Activated T-cell treated with anti-CD3 and anti-CD28 coated beads, Interleukin-2, amount 50 U/mL, for 4 hours (primary cell): ENCODE measurements around the gene IL1RAP. TPM values are rescaled to one million over a fixed set of nuclear protein-coding genes. Genes with fewer than 3 reads are reported as not detected.

Experiments used
- ATAC-seq, 2 donors: fragments of 200-7000 bp; cut with Tn5 transposase; one replicate each; pipeline ENCODE4 v1.10.0; 2021
- DNase-seq: peaks from one replicate; pipeline ENCODE4 v3.0.0-alpha.2; 2020
- H3K27me3 Mint-ChIP-seq: one replicate; pipeline ENCODE4 v1.8.0; 2021; ENCODE audit warnings: low read depth, mixed read lengths
- H3K36me3 Mint-ChIP-seq: one replicate; pipeline ENCODE4 v1.8.0; 2022; ENCODE audit warnings: mixed read lengths; ENCODE audit not compliant: insufficient read depth
- H3K4me1 Mint-ChIP-seq: one replicate; pipeline ENCODE4 v1.8.0; 2021; ENCODE audit warnings: low read depth, mixed read lengths
- H3K4me3 Mint-ChIP-seq: one replicate; pipeline ENCODE4 v1.8.0; 2021; ENCODE audit warnings: mild to moderate bottlenecking, moderate library complexity, mixed read lengths
- H3K9me3 Mint-ChIP-seq: one replicate; pipeline ENCODE4 v1.8.0; 2021; ENCODE audit warnings: mixed read lengths
- total RNA-seq, 3 donors: library from RNA; stranded (reverse); gene quantifications; one replicate each; pipeline ENCODE4 v1.2.1, GENCODE V29; 2021

The IL1RAP gene
- total RNA-seq, 3 donors from 2014 or later: 10.2 to 15.3 (median 13.8) TPM

DNA sequence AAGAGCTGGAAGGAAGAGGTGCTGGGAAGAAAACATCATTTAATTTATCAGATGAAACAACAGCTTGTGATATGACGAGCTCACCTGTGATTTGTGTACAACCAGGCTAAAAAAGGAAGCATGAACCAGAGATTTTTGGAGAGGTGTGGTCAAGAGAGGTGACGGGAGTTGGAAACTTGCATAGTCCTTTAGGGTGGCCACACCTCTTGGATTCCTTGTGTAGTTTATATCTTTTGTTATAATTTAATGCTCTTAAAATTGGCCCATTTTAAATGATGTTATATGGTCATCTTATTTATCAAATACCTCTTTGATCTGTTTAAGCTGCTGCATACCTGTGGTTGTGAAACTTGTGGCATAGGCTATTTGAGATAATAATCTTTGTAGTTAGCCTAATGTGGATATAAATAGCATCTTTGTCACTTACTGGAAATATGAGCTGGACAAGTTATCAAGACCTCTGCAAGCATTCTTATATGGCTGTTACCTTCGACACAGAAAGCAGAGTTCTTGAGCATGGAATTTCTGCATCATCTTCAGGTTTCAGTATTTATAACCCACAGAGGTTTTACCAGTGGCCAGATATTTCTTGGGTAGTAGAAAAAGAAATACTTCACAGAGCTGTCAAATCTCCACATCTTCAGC lies 49.1 kb downstream of the IL1RAP start:
- Mint-ChIP-seq H3K4me3 (no peak overlapping the region), H3K9me3 (peaks cover 4% of the 10 kb centered on the region), H3K36me3 (peaks cover 37% of the 10 kb centered on the region), H3K27me3 (no peaks in the 10 kb centered on the region), H3K4me1 (peaks cover 32% of the 10 kb centered on the region)
- no peak for DNase-seq
- ATAC-seq: peak in 1 of 2 donors; percentile 42

DNA sequence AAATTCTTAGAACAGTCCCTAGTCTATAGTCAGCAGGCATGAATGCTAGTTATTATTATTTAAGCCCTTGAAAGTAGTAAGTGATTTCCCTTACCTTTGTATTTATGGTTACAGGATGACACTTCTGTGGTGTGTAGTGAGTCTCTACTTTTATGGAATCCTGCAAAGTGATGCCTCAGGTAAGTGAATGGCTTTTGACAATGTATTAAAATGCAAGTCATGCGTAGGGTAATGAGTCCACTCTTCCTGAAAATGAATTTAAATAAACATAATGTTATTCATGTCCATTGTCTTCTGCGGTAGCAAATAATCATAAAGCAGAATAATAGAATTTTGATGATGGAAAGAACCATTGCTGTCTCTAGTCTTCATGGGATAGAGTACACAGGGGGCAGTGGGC lies 50.3 kb downstream of the IL1RAP start:
- no peak overlapping the region for H3K4me3 Mint-ChIP-seq
- peaks cover 30% of the 10 kb centered on the region for H3K36me3 Mint-ChIP-seq
- peaks cover 30% of the 10 kb centered on the region for H3K4me1 Mint-ChIP-seq
- H3K9me3 Mint-ChIP-seq: peaks cover 4% of the 10 kb centered on the region
- no peaks in the 10 kb centered on the region for H3K27me3 Mint-ChIP-seq
- ATAC-seq (no peak), DNase-seq (no peak)

- peaks cover 4% of the 10 kb centered on the region for H3K9me3 Mint-ChIP-seq
- no peak overlapping the region for H3K4me3 Mint-ChIP-seq
- DNase-seq (peak; percentile 10), ATAC-seq (peak; percentile 85 to 92)
- H3K27me3 Mint-ChIP-seq: no peaks in the 10 kb centered on the region
- H3K36me3 Mint-ChIP-seq: peaks cover 33% of the 10 kb centered on the region
- peaks cover 33% of the 10 kb centered on the region for H3K4me1 Mint-ChIP-seq
Measured at GRCh38 chr3:190566043-190566933, 52.4 kb downstream of the IL1RAP start.

DNA sequence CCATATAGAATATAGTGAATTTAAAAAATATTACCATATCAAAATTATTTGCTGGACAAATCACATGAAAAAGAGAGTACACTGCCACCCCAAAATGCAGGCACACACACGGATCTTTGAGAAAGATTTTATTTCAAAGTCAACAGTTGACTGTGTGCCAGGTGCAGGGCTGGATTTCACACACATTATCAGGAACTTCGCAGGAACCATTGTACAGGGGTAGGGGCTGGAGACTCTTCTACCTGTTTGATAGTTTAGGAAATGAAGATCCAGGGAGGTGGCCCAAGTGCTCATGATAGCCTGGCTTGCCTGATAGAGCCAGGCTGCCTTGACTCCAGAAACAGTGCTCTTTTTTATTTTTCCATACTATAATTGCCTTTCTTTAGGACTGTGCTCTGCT lies 54.2 kb downstream of the IL1RAP start:
- Mint-ChIP-seq H3K27me3 (no peaks in the 10 kb centered on the region), H3K36me3 (peaks cover 30% of the 10 kb centered on the region), H3K9me3 (peaks cover 4% of the 10 kb centered on the region), H3K4me1 (peaks cover 26% of the 10 kb centered on the region), H3K4me3 (no peak overlapping the region)
- DNase-seq: no peak
- no peak for ATAC-seq

DNA sequence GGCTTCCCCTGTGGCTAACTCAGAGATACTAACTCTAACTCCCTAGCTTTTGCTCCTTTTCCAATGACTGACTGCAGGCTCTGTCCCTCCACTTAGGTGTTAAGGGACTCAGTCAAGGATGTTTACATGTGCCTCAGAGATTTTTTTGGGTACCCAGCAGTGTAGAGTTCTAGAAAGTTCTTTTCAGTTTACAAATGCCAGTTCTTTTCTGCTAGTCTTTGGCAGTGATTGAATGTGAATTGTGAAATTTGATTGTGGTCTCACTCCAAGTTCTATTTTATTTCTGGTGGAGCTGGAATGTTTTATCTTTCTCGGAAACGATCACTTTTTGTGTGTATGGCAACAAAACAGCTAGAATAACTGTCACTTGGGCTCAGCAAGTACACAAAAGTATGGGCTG lies 60.6 kb downstream of the IL1RAP start:
- Mint-ChIP-seq H3K4me3 (no peak overlapping the region), H3K27me3 (no peaks in the 10 kb centered on the region), H3K4me1 (peaks cover 7% of the 10 kb centered on the region), H3K9me3 (peaks cover 5% of the 10 kb centered on the region), H3K36me3 (peaks cover 20% of the 10 kb centered on the region)
- DNase-seq (no peak), ATAC-seq (no peak)

DNA sequence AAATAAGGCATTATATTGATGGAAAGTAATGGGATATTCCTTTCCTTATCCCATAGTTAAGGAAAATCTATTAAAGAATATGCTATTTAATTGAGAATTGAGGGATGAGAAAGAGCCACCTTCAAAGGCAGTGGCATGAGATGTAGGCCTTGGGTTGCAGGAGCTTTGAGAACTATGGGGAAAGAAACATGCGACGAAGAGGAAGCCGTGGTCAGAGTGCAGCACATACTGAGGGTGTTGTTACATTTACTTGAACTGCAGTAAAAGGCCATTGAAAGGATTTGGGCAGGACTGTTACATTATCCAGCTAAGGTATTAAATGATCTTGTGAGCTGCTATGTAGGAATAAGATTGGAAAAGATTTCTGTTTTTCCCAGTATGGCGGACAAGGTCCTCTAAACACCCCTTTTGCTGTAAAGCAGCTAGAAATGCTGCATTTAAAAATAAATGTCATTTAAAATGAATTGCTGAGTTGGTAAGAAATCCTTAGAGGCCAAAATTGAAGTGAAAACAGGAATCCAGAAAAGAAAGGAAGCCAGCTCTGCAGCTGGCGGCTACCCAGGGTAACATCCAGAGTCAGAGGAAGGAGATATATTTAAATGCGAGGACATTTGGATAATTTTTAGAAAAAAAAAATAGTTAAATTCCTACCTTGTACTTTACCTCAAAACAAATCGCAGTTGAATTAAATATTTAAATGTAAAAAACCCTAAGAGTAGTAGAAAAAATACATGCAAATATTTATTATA lies 61.7 kb downstream of the IL1RAP start:
- ATAC-seq (no peak), DNase-seq (no peak)
- no peak overlapping the region for H3K4me3 Mint-ChIP-seq
- H3K9me3 Mint-ChIP-seq: peaks cover 5% of the 10 kb centered on the region
- H3K36me3 Mint-ChIP-seq: peaks cover 18% of the 10 kb centered on the region
- peaks cover 6% of the 10 kb centered on the region for H3K4me1 Mint-ChIP-seq
- no peaks in the 10 kb centered on the region for H3K27me3 Mint-ChIP-seq

DNA sequence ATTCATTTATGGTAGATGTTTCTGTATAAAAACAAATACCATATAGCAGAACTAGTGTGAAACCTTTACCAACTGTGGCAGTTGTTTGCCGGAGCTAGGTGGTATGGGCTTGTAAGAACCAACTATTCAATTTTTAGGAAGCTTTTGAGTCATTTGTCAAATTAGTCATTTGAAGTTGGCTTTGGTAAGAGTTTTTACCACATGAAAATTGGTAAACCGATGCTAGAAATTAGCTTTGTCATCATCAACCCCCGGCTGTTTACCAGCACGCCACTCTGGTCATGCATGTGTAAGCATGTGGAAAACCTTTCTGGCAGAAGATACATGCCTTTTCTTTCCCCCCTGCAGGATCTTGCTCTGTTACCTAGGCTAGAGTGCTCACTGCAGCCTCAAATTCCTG lies 63.3 kb downstream of the IL1RAP start:
- Mint-ChIP-seq H3K36me3 (peaks cover 15% of the 10 kb centered on the region), H3K27me3 (no peaks in the 10 kb centered on the region), H3K9me3 (peaks cover 5% of the 10 kb centered on the region), H3K4me3 (no peak overlapping the region), H3K4me1 (peaks cover 6% of the 10 kb centered on the region)
- DNase-seq (no peak), ATAC-seq (peak; percentile 61 to 81)

DNA sequence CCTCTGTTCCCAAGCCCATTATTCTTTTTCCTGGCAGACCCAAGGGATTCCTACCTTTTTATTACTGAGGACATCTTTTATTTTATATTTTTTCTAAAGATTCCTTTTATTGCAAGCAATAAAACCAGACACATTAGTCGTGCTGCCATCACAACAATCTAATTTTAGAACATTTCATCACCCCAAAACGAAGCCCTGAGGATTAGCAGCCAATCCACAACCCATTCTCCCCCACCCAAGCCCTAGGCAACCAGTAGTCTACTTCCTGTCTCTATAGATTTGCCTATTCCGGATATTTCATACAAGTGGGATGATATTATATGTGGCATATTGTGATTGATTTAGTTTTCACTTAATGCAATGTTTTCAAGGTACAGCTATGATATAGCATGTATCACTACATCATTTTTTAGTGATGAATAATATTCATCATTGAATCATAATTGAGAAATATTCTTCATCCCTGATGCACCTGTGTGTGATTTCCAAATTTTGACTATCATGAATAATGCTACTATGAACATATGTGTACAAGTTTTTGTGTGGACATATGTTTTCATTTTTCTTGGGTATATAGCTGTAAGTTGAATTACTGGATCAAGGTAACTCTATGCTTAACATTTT lies 65.7 kb downstream of the IL1RAP start:
- Mint-ChIP-seq H3K4me3 (no peak overlapping the region), H3K27me3 (no peaks in the 10 kb centered on the region), H3K36me3 (peaks cover 16% of the 10 kb centered on the region), H3K4me1 (peaks cover 7% of the 10 kb centered on the region), H3K9me3 (peaks cover 5% of the 10 kb centered on the region)
- DNase-seq (no peak), ATAC-seq (no peak)

- peaks cover 8% of the 10 kb centered on the region for H3K4me1 Mint-ChIP-seq
- DNase-seq (no peak), ATAC-seq (no peak)
- H3K9me3 Mint-ChIP-seq: peaks cover 4% of the 10 kb centered on the region
- H3K4me3 Mint-ChIP-seq: no peak overlapping the region
- H3K36me3 Mint-ChIP-seq: peaks cover 11% of the 10 kb centered on the region
- H3K27me3 Mint-ChIP-seq: no peaks in the 10 kb centered on the region
Measured at GRCh38 chr3:190580417-190580816, 66.5 kb downstream of the IL1RAP start.

DNA sequence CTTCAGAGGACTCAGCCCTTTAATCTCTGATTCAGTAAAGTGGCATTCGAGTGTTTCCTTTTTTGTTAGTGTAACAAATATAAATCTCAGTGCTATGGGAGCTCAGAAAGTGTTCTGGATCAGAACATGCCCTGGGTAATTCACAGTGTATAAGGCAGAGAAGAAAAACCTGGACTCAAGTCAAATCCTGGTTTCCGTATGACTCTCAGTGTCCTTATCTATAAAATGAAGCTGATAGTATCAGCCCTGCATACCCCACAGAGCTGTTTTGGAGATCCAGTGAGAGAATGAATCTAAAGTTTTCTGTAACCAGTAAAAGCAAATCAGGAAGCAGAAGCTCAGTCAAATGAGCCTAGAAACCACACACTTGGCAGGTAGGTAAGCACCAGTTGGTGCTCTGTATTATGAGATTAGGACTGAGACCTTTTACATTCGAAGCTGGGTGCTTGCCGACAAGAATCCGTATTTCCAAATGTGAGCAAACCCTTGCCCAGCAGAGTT lies 67.2 kb downstream of the IL1RAP start:
- Mint-ChIP-seq H3K9me3 (no peaks in the 10 kb centered on the region), H3K4me3 (no peak overlapping the region), H3K4me1 (peaks cover 13% of the 10 kb centered on the region), H3K36me3 (peaks cover 7% of the 10 kb centered on the region), H3K27me3 (no peaks in the 10 kb centered on the region)
- ATAC-seq (peak in 1 of 2 donors; percentile 32), DNase-seq (no peak)

GRCh38 chr3:190582667-190583066 lies 68.8 kb downstream of the IL1RAP start:
- Mint-ChIP-seq H3K9me3 (no peaks in the 10 kb centered on the region), H3K4me3 (no peak overlapping the region), H3K27me3 (no peaks in the 10 kb centered on the region), H3K4me1 (peaks cover 29% of the 10 kb centered on the region), H3K36me3 (peaks cover 5% of the 10 kb centered on the region)
- no peak for ATAC-seq
- no peak for DNase-seq

GRCh38 chr3:190585805-190586630 lies 72.1 kb downstream of the IL1RAP start:
- H3K36me3 Mint-ChIP-seq: peaks cover 16% of the 10 kb centered on the region
- H3K4me3 Mint-ChIP-seq: peak overlapping the region; percentile 56
- H3K9me3 Mint-ChIP-seq: no peaks in the 10 kb centered on the region
- ATAC-seq: peak; percentile 83 to 87
- peak; percentile 26 for DNase-seq
- H3K4me1 Mint-ChIP-seq: peaks cover 28% of the 10 kb centered on the region
- H3K27me3 Mint-ChIP-seq: no peaks in the 10 kb centered on the region

DNA sequence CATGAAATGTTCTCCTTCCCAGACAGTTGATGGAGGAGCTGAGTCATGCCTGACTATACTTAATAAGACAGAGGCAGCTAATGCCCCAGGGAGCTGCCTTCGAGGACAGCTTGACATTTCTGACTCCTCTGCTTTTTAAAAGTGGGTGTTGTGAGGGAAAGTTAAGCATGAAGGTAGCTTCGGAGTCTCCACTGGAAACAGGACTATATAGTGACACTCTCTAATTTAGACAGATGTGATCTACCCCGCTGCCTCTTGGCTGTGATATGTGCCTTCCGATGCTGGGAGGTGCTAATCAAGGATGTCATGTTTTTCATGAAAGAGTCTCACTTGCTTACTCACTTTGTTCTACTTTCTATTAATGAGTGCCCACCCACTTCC lies 72.7 kb downstream of the IL1RAP start:
- DNase-seq (peak; percentile 12), ATAC-seq (peak; percentile 79 to 80)
- H3K4me3 Mint-ChIP-seq: peak overlapping the region; percentile 56
- H3K27me3 Mint-ChIP-seq: no peaks in the 10 kb centered on the region
- H3K36me3 Mint-ChIP-seq: peaks cover 16% of the 10 kb centered on the region
- no peaks in the 10 kb centered on the region for H3K9me3 Mint-ChIP-seq
- peaks cover 28% of the 10 kb centered on the region for H3K4me1 Mint-ChIP-seq
